H1 (cell line): ENCODE measurements around the gene EIF1B. TPM values are rescaled to one million over a fixed set of nuclear protein-coding genes. Genes with fewer than 3 reads are reported as not detected.

Source experiments
- CTCF ChIA-PET: fragments of 300-600 bp; sonication (Branson Sonifier 250); formaldehyde crosslinking; loops from one replicate; lab custom pipeline; 2021; ENCODE audit not compliant: partially characterized antibody; lab: Charles Lee
- POLR2A ChIA-PET: fragments of 300-600 bp; sonication (Branson Sonifier 250); formaldehyde crosslinking; loops from one replicate; lab custom pipeline; 2021; ENCODE audit warnings: inconsistent platforms; ENCODE audit not compliant: partially characterized antibody; lab: Charles Lee
- DNase-seq, 2 experiments: peaks; one replicate each; pipeline versions ENCODE4 v3.0.0 to v3.0.0-alpha.2; 2010 to 2022; ENCODE audit warnings: low spot score in 2 of 2, low read depth in 1 of 2, mixed read lengths in 1 of 2
- FAIRE-seq: peaks from 2 replicates; lab custom pipeline; 2011; peaks lifted over from hg19 to GRCh38; lab: Jason Lieb, UNC
- H2AFZ ChIP-seq: 2 replicates; pipeline ENCODE4 v1.8.1; 2012; ENCODE audit warnings: low read length, inconsistent platforms
- H2AK5ac ChIP-seq: 2 replicates; pipeline ENCODE4 v1.6.1; 2013; ENCODE audit warnings: low read depth, low read length
- H2BK120ac ChIP-seq: replicated peaks from 2 replicates; pipeline ENCODE3; 2013; ENCODE audit warnings: low read depth, low read length, inconsistent platforms
- H2BK12ac ChIP-seq: 2 replicates; pipeline ENCODE4 v1.6.1; 2013; ENCODE audit warnings: low read depth, low read length
- H2BK15ac ChIP-seq: 2 replicates; pipeline ENCODE4 v1.6.1; 2013; ENCODE audit warnings: low read length
- H2BK20ac ChIP-seq: 2 replicates; pipeline ENCODE4 v1.6.1; 2013; ENCODE audit warnings: low read length
- H2BK5ac ChIP-seq: 2 replicates; pipeline ENCODE4 v1.6.1; 2013; ENCODE audit warnings: low read depth, low read length
- H3K14ac ChIP-seq: 2 replicates; pipeline ENCODE4 v1.6.1; 2013; ENCODE audit warnings: inconsistent platforms; ENCODE audit not compliant: insufficient read length
- H3K18ac ChIP-seq: 2 replicates; pipeline ENCODE4 v1.6.1; 2013; ENCODE audit warnings: low read length; ENCODE audit errors: extremely low read depth
- H3K23ac ChIP-seq: 2 replicates; pipeline ENCODE4 v1.6.1; 2013; ENCODE audit warnings: inconsistent platforms; ENCODE audit not compliant: insufficient read length
- H3K23me2 ChIP-seq: 2 replicates; pipeline ENCODE4 v1.6.1; 2013; ENCODE audit warnings: low read depth, low read length
- H3K27ac ChIP-seq: 2 replicates; pipeline ENCODE4 v1.6.1; 2011; ENCODE audit warnings: low read depth, low read length, inconsistent platforms
- H3K27me3 ChIP-seq, 4 experiments: replicated peaks in 1 of 4; 1 replicate in 1 of 4; 2 replicates in 3 of 4; pipeline versions ENCODE4 v1.6.1 to v1.8.1; 2011 to 2013; ENCODE audit warnings: low read length in 3 of 4, mild to moderate bottlenecking in 3 of 4, inconsistent platforms in 2 of 4, mixed read lengths in 2 of 4, moderate library complexity in 1 of 4; ENCODE audit not compliant: control insufficient read depth in 3 of 4, insufficient read depth in 3 of 4; ENCODE audit errors: extremely low read depth in 1 of 4
- H3K36me3 ChIP-seq, 4 experiments: 2 replicates each; pipeline versions ENCODE4 v1.6.1 to v1.8.1; 2011 to 2013; ENCODE audit warnings: mild to moderate bottlenecking in 4 of 4, low read length in 3 of 4, moderate library complexity in 2 of 4, control low read depth in 1 of 4, inconsistent platforms in 1 of 4; ENCODE audit not compliant: insufficient read depth in 4 of 4, control insufficient read depth in 2 of 4
- H3K4ac ChIP-seq: replicated peaks from 2 replicates; pipeline ENCODE3; 2013; ENCODE audit warnings: low read length, low read depth, mixed read lengths, inconsistent platforms; ENCODE audit not compliant: insufficient read length
- H3K4me1 ChIP-seq, 4 experiments: replicated peaks in 1 of 4; 1 replicate in 1 of 4; 2 replicates in 3 of 4; pipeline versions ENCODE4 v1.6.1 to v1.8.1; 2011 to 2013; ENCODE audit warnings: low read length in 3 of 4, inconsistent platforms in 2 of 4, mixed read lengths in 1 of 4; ENCODE audit not compliant: insufficient read depth in 4 of 4, control insufficient read depth in 3 of 4
- H3K4me2 ChIP-seq, 2 experiments: 2 replicates each; pipeline versions ENCODE4 v1.6.1 to v1.8.1; 2011 to 2013; ENCODE audit warnings: low read depth in 2 of 2, low read length in 2 of 2, control low read depth in 1 of 2, inconsistent platforms in 1 of 2, mild to moderate bottlenecking in 1 of 2; ENCODE audit not compliant: insufficient read depth in 1 of 2
- H3K4me3 ChIP-seq, 4 experiments: fragments of 200-600, 300-600 bp in 1 of 4; sonication (generic), shearing (Covaris generic), sonication (Bioruptor Twin) in 1 of 4; 2 replicates each; pipeline versions ENCODE4 v1.5.1 to v1.8.1; 2011 to 2016; ENCODE audit warnings: low read length in 4 of 4, low read depth in 3 of 4, control low read depth in 2 of 4, inconsistent platforms in 2 of 4, mild to moderate bottlenecking in 2 of 4, mixed read lengths in 1 of 4, moderate library complexity in 1 of 4; ENCODE audit not compliant: insufficient read depth in 2 of 4; ENCODE audit errors: extremely low read depth in 1 of 4
- H3K56ac ChIP-seq: replicated peaks from 2 replicates; pipeline ENCODE3; 2013; ENCODE audit warnings: low read depth, mild to moderate bottlenecking, mixed read lengths, low read length, inconsistent platforms; ENCODE audit not compliant: insufficient read length
- H3K79me1 ChIP-seq: 2 replicates; pipeline ENCODE4 v1.6.1; 2013; ENCODE audit warnings: low read depth, low read length, control low read depth
- H3K79me2 ChIP-seq, 2 experiments: 2 replicates each; pipeline versions ENCODE4 v1.6.1 to v1.8.1; 2012 to 2013; ENCODE audit warnings: low read length in 2 of 2, mild to moderate bottlenecking in 2 of 2, inconsistent platforms in 1 of 2; ENCODE audit not compliant: insufficient read depth in 2 of 2, control insufficient read depth in 1 of 2
- H3K9ac ChIP-seq, 4 experiments: replicated peaks in 1 of 4; 1 replicate in 1 of 4; 2 replicates in 3 of 4; pipeline versions ENCODE4 v1.6.1 to v1.8.1; 2011 to 2013; ENCODE audit warnings: low read depth in 3 of 4, low read length in 3 of 4, control low read depth in 2 of 4, mild to moderate bottlenecking in 2 of 4, moderate library complexity in 2 of 4, inconsistent platforms in 1 of 4; ENCODE audit errors: extremely low read depth in 1 of 4
- H3K9me3 ChIP-seq, 2 experiments: 2 replicates each; pipeline versions ENCODE4 v1.6.1 to v1.8.1; 2012 to 2013; ENCODE audit warnings: mild to moderate bottlenecking in 2 of 2, moderate library complexity in 2 of 2, control low read depth in 1 of 2, inconsistent platforms in 1 of 2, low read depth in 1 of 2, low read length in 1 of 2, mixed read lengths in 1 of 2; ENCODE audit not compliant: insufficient read depth in 2 of 2
- H4K20me1 ChIP-seq, 2 experiments: replicated peaks in 1 of 2; 2 replicates each; pipeline versions ENCODE3 to v1.8.1; 2011 to 2013; ENCODE audit warnings: inconsistent platforms in 2 of 2, low read length in 2 of 2, mild to moderate bottlenecking in 1 of 2; ENCODE audit not compliant: insufficient read depth in 2 of 2, control insufficient read depth in 1 of 2
- H4K5ac ChIP-seq: 2 replicates; pipeline ENCODE4 v1.6.1; 2013; ENCODE audit warnings: low read length, low read depth, mixed read lengths, inconsistent platforms; ENCODE audit not compliant: insufficient read length
- H4K8ac ChIP-seq: 2 replicates; pipeline ENCODE4 v1.8.0; 2013; ENCODE audit warnings: mild to moderate bottlenecking, moderate library complexity, low read length, inconsistent platforms; ENCODE audit not compliant: insufficient read depth; ENCODE audit errors: extremely low read depth
- H4K91ac ChIP-seq: replicated peaks from 2 replicates; pipeline ENCODE3; 2013; ENCODE audit warnings: low read length, mixed read lengths, inconsistent platforms; ENCODE audit not compliant: insufficient read length
- CBX8 ChIP-seq: fragments of 300-800, 300-1000 bp; sonication (generic); IDR thresholded peaks from 2 replicates; pipeline ENCODE4 v1.7.1; 2016; ENCODE audit warnings: low read depth, low read length, borderline replicate concordance
- EZH2 ChIP-seq: fragments of 200-600 bp; sonication (generic); IDR thresholded peaks from 2 replicates; pipeline ENCODE4 v1.7.1; 2012; ENCODE audit warnings: low read depth, mild to moderate bottlenecking, moderate library complexity, low read length, inconsistent platforms; ENCODE audit not compliant: severe bottlenecking
- POU5F1 ChIP-seq: IDR thresholded peaks from 2 replicates; pipeline ENCODE4 v1.6.1; 2011; ENCODE audit warnings: low read depth, mild to moderate bottlenecking, low read length, moderate library complexity
- RAD21 ChIP-seq, 2 experiments: IDR thresholded peaks in 1 of 2; conservative IDR thresholded peaks in 1 of 2; 2 replicates each; pipeline ENCODE4 v1.6.1; 2011; ENCODE audit warnings: low read depth in 2 of 2, low read length in 2 of 2, improper control_type of control experiment in 1 of 2, inconsistent platforms in 1 of 2, mild to moderate bottlenecking in 1 of 2, moderate library complexity in 1 of 2
- WGBS, 2 experiments: shearing (Covaris generic) in 1 of 2; methylation state at CpG; one replicate each; pipeline versions ENCODE4 v1.1.6 to v1.1.7; 2013 to 2015; ENCODE audit warnings: low lambda C conversion rate in 2 of 2, mixed read lengths in 2 of 2, inconsistent platforms in 1 of 2, low coverage in 1 of 2, missing lambda C conversion rate in 1 of 2; ENCODE audit not compliant: insufficient replicate concordance in 2 of 2, insufficient coverage in 1 of 2, insufficient read length in 1 of 2; ENCODE audit errors: extremely low coverage in 1 of 2, missing lambda C conversion rate in 1 of 2; 5-methylcytosine and 5-hydroxymethylcytosine counted together
- polyA plus RNA-seq, 7 experiments: library from polyadenylated mRNA; depleted of rRNA in 3 of 7; stranded (reverse) in 5 of 7; unstranded in 2 of 7; fragments of >200 nt in 5 of 7; fragments of 200-250 nt in 2 of 7; gene quantifications; 1 replicate in 5 of 7; 2 replicates in 1 of 7; 4 replicates in 1 of 7; pipeline versions ENCODE4 v1.2.1 to v1.2.3, GENCODE V29; 2011 to 2013; ENCODE audit warnings: missing spikeins in 2 of 7, mixed read lengths in 2 of 7
- total RNA-seq: library from RNA; stranded (reverse); fragmentation: NEBNext Ultra II Directional; extraction: Animal tissue kit (Norgen Biotek cat#: 25700); gene quantifications from 2 replicates; pipeline ENCODE4 v1.2.1, GENCODE V29; 2021
- TF ChIP-seq, protein P1 (sequence below), 3 experiments: IDR thresholded peaks; 1 replicate in 2 of 3; 2 replicates in 1 of 3; pipeline versions ENCODE4 v1.5.1 to v1.6.1; 2011; ENCODE audit warnings: low read length in 3 of 3, mild to moderate bottlenecking in 3 of 3, inconsistent platforms in 2 of 3, low read depth in 1 of 3, moderate library complexity in 1 of 3; ENCODE audit not compliant: insufficient read depth in 1 of 3; ENCODE audit errors: control extremely low read depth in 1 of 3

EIF1B gene
- total and polyA plus RNA-seq, 2 of the 8 experiments (the other 6 are each of a cell fraction or from before 2014, with no cell fraction given): 42.4 to 115 TPM

GRCh38 chr3:40317061-40317855 is 7.8 kb downstream of the EIF1B start:
- Histone ChIP-seq H3K27ac (no peak overlapping the region), H3K23ac (no peak overlapping the region), H3K9ac (no peak overlapping the region), H3K4me1 (no peaks in the 10 kb centered on the region), H4K5ac (no peak overlapping the region), H3K18ac (no peak overlapping the region), H3K4ac (no peak overlapping the region), H2BK15ac (no peak overlapping the region), H2AK5ac (no peak overlapping the region), H2BK12ac (no peak overlapping the region), H3K79me1 (no peaks in the 10 kb centered on the region), H3K79me2 (no peaks in the 10 kb centered on the region), H3K23me2 (no peaks in the 10 kb centered on the region), H2AFZ (no peak overlapping the region), H3K56ac (no peak overlapping the region), H3K36me3 (peaks cover 4 to 21% (median 9%) of the 10 kb centered on the region in 4 experiments; a peak in 4 of 8 replicates), H2BK120ac (no peak overlapping the region), H3K4me2 (no peak overlapping the region), H3K27me3 (no peaks in the 10 kb centered on the region), H4K20me1 (no peaks in the 10 kb centered on the region), H3K9me3 (no peaks in the 10 kb centered on the region), H4K91ac (no peak overlapping the region)
- WGBS, 2 experiments: 39% methylated on average over 6 of the region's 6 CpGs; no CpG with 5 or more reads in 1 of the 2 experiments
- POLR2A ChIA-PET: interaction anchor here (0.8 kb wide), 1 partner anchor 140 kb away, joined by 3 read pairs; the partner anchor contains the start of gene RPL14
- TF ChIP-seq RAD21 (IDR thresholded peaks at IDR 0.05 in 1 of 2, conservative IDR thresholded peaks at IDR 0.05 in 1 of 2; ENCODE audit: low read depth in 2 of 2, low read length in 2 of 2): peak; percentile 89 to 90
- TF ChIP-seq POU5F1: 0 out of 2 replicates have a peak, but pooled peaks have one; percentile 2
- TF ChIP-seq CBX8: no peak
- no peak for TF ChIP-seq EZH2
- TF ChIP-seq, protein P1, sequence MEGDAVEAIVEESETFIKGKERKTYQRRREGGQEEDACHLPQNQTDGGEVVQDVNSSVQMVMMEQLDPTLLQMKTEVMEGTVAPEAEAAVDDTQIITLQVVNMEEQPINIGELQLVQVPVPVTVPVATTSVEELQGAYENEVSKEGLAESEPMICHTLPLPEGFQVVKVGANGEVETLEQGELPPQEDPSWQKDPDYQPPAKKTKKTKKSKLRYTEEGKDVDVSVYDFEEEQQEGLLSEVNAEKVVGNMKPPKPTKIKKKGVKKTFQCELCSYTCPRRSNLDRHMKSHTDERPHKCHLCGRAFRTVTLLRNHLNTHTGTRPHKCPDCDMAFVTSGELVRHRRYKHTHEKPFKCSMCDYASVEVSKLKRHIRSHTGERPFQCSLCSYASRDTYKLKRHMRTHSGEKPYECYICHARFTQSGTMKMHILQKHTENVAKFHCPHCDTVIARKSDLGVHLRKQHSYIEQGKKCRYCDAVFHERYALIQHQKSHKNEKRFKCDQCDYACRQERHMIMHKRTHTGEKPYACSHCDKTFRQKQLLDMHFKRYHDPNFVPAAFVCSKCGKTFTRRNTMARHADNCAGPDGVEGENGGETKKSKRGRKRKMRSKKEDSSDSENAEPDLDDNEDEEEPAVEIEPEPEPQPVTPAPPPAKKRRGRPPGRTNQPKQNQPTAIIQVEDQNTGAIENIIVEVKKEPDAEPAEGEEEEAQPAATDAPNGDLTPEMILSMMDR (IDR thresholded peaks at IDR 0.05; ENCODE audit: control extremely low read depth in 1 of 3, insufficient read depth in 1 of 3, low read depth in 1 of 3, low read length in 3 of 3): peak in 2 of 3 experiments; percentile 71 to 77; a peak in 3 of 4 replicates
- TF ChIP-seq, all 59 proteins: peak for 3
- H2BK20ac ChIP-seq: no peak overlapping the region
- no peak overlapping the region for H3K4me3 ChIP-seq
- H4K8ac ChIP-seq: no peak overlapping the region
- FAIRE-seq (peak; percentile 96), DNase-seq (no peak)
- CTCF ChIA-PET: interaction anchor here (0.9 to 16.5 kb wide), 22 partner anchors 8 to 221 kb away, joined by 3 to 290 read pairs (median 4); no protein-coding TSS in a partner anchor
- H2BK5ac ChIP-seq: no peak overlapping the region
- no peak overlapping the region for H3K14ac ChIP-seq
